KOPT-K1 (cell line): ENCODE results near the gene SCAPER.
"Not testable (repeated sequence)": the region's sequence is repeated elsewhere in the genome, so short reads cannot be mapped to it uniquely, and the experiment has no call there.

Experiments used
- H3K27ac ChIP-seq: fragments of 200-600 bp; sonication (generic); 2 replicates; pipeline ENCODE4 v1.5.1; 2016; ENCODE audit warnings: antibody characterized with exemption, mild to moderate bottlenecking, low read depth, low read length; ENCODE audit not compliant: poor library complexity, severe bottlenecking
- H3K36me3 ChIP-seq: fragments of 200-600 bp; sonication (generic); 2 replicates; pipeline ENCODE4 v1.5.1; 2017; ENCODE audit warnings: antibody characterized with exemption, mild to moderate bottlenecking, low read length, moderate library complexity; ENCODE audit not compliant: insufficient read depth
- H3K9me3 ChIP-seq: fragments of 200-600 bp; sonication (generic); 2 replicates; pipeline ENCODE4 v1.5.1; 2017; ENCODE audit warnings: antibody characterized with exemption, low read length, mild to moderate bottlenecking; ENCODE audit not compliant: insufficient read depth, poor library complexity, severe bottlenecking

SCAPER gene

GRCh38 chr15:76526111-76526510 lies 379.0 kb downstream of the SCAPER start:
- no peaks in the 10 kb centered on the region for H3K9me3 ChIP-seq
- H3K27ac ChIP-seq: no peak overlapping the region
- no peaks in the 10 kb centered on the region for H3K36me3 ChIP-seq

GRCh38 chr15:76517910-76518309 lies 387.2 kb downstream of the SCAPER start:
- Histone ChIP-seq H3K9me3 (no peaks in the 10 kb centered on the region), H3K36me3 (no peaks in the 10 kb centered on the region), H3K27ac (no peak overlapping the region)

- no peaks in the 10 kb centered on the region for H3K36me3 ChIP-seq
- no peaks in the 10 kb centered on the region for H3K9me3 ChIP-seq
- no peak overlapping the region for H3K27ac ChIP-seq
Measured at GRCh38 chr15:76514282-76514681, 390.9 kb downstream of the SCAPER start.

GRCh38 chr15:76512971-76513370 lies 392.2 kb downstream of the SCAPER start:
- Histone ChIP-seq H3K36me3 (no peaks in the 10 kb centered on the region), H3K9me3 (no peaks in the 10 kb centered on the region), H3K27ac (no peak overlapping the region)

- not testable (repeated sequence) for H3K36me3 ChIP-seq, H3K27ac ChIP-seq
Measured at GRCh38 chr15:76510663-76511062, 394.5 kb downstream of the SCAPER start.

GRCh38 chr15:76503804-76504203 lies 401.3 kb downstream of the SCAPER start:
- Histone ChIP-seq H3K36me3 (peaks cover 6% of the 10 kb centered on the region; the same call in 1 of the 2 replicates), H3K27ac (no peak overlapping the region), H3K9me3 (no peaks in the 10 kb centered on the region)

More at GRCh38 chr15:76510663-76511062, 394.5 kb downstream of the SCAPER start:
- H3K9me3 ChIP-seq: not testable (repeated sequence)

GRCh38 chr15:76503121-76503520 lies 402.0 kb downstream of the SCAPER start:
- no peaks in the 10 kb centered on the region for H3K9me3 ChIP-seq
- H3K27ac ChIP-seq: no peak overlapping the region
- H3K36me3 ChIP-seq: peaks cover 6% of the 10 kb centered on the region; the same call in 1 of the 2 replicates

GRCh38 chr15:76502678-76503077 lies 402.5 kb downstream of the SCAPER start:
- Histone ChIP-seq H3K36me3 (peaks cover 6% of the 10 kb centered on the region; the same call in 1 of the 2 replicates), H3K27ac (no peak overlapping the region)

GRCh38 chr15:76502185-76502584 lies 403.0 kb downstream of the SCAPER start:
- not testable (repeated sequence) for H3K36me3 ChIP-seq, H3K27ac ChIP-seq, H3K9me3 ChIP-seq

More at GRCh38 chr15:76502678-76503077, 402.5 kb downstream of the SCAPER start:
- H3K9me3 ChIP-seq: no peaks in the 10 kb centered on the region

- peaks cover 6% of the 10 kb centered on the region; the same call in 1 of the 2 replicates for H3K36me3 ChIP-seq
Measured at GRCh38 chr15:76501726-76502125, 403.4 kb downstream of the SCAPER start.

GRCh38 chr15:76501011-76501410 lies 404.1 kb downstream of the SCAPER start:
- H3K36me3 ChIP-seq: peaks cover 6% of the 10 kb centered on the region; the same call in 1 of the 2 replicates
- no peak overlapping the region for H3K27ac ChIP-seq
- no peaks in the 10 kb centered on the region for H3K9me3 ChIP-seq

More at GRCh38 chr15:76501726-76502125, 403.4 kb downstream of the SCAPER start:
- Histone ChIP-seq H3K27ac (no peak overlapping the region), H3K9me3 (no peaks in the 10 kb centered on the region)

GRCh38 chr15:76495487-76495886 lies 409.7 kb downstream of the SCAPER start:
- H3K9me3 ChIP-seq: no peaks in the 10 kb centered on the region
- H3K36me3 ChIP-seq: no peaks in the 10 kb centered on the region
- H3K27ac ChIP-seq: no peak overlapping the region

- Histone ChIP-seq H3K36me3 (no peaks in the 10 kb centered on the region), H3K27ac (no peak overlapping the region), H3K9me3 (no peaks in the 10 kb centered on the region)
Measured at GRCh38 chr15:76492538-76492937, 412.6 kb downstream of the SCAPER start.

- Histone ChIP-seq H3K27ac (no peak overlapping the region), H3K9me3 (no peaks in the 10 kb centered on the region), H3K36me3 (no peaks in the 10 kb centered on the region)
Measured at GRCh38 chr15:76483752-76484151, 421.4 kb downstream of the SCAPER start.

- H3K27ac ChIP-seq: no peak overlapping the region
- H3K36me3 ChIP-seq: no peaks in the 10 kb centered on the region
- H3K9me3 ChIP-seq: no peaks in the 10 kb centered on the region
Measured at GRCh38 chr15:76483018-76483417, 422.1 kb downstream of the SCAPER start.

- Histone ChIP-seq H3K36me3 (no peaks in the 10 kb centered on the region), H3K9me3 (no peaks in the 10 kb centered on the region), H3K27ac (no peak overlapping the region)
Measured at GRCh38 chr15:76480267-76480666, 424.9 kb downstream of the SCAPER start.
